Panc1 (cell line): Measurements from ENCODE around the gene JCHAIN. TPM values are rescaled to one million over a fixed set of nuclear protein-coding genes. Genes with fewer than 3 reads are reported as not detected.
"Not testable (repeated sequence)": the region's sequence is repeated elsewhere in the genome, so short reads cannot be mapped to it uniquely, and the experiment has no call there.

ENCODE experiments used
- ATAC-seq: fragments of 200-7000 bp; cut with Tn5 transposase; 2 replicates; pipeline ENCODE4 v1.9.1; 2020; ENCODE audit warnings: mild to moderate bottlenecking, moderate library complexity
- BruUV-seq: library from RNA; stranded (reverse); fragments of 400-500 nt; replicated peaks from 2 replicates; lab custom pipeline; 2021; lab: Mats Ljungman, UMichigan
- CTCF ChIA-PET: fragments of 300-600 bp; sonication (Branson Sonifier 250); formaldehyde crosslinking; loops from one replicate; lab custom pipeline; 2022; ENCODE audit warnings: antibody characterized with exemption; lab: Charles Lee
- POLR2A ChIA-PET: fragments of 300-600 bp; sonication (Branson Sonifier 250); formaldehyde crosslinking; loops from one replicate; lab custom pipeline; 2022; ENCODE audit warnings: antibody characterized with exemption; lab: Charles Lee
- DNase-seq: peaks from one replicate; pipeline ENCODE4 v3.0.0-alpha.2; 2010; ENCODE audit warnings: low read depth, low spot score
- H3K27ac ChIP-seq: 2 replicates; pipeline ENCODE4 v1.5.1; 2011; ENCODE audit warnings: mild to moderate bottlenecking, low read length, inconsistent platforms
- H3K27me3 ChIP-seq: fragments of 200-500 bp; sonication (Bioruptor generic); 2 replicates; pipeline ENCODE4 v1.6.0; 2014; ENCODE audit warnings: low read length, inconsistent platforms; ENCODE audit not compliant: control insufficient read depth, insufficient read depth
- H3K36me3 ChIP-seq: fragments of 200-500 bp; sonication (Bioruptor generic); 2 replicates; pipeline ENCODE4 v1.5.1; 2014; ENCODE audit warnings: inconsistent platforms, mild to moderate bottlenecking, low read length, moderate library complexity; ENCODE audit not compliant: control insufficient read depth, insufficient read depth
- H3K4me1 ChIP-seq: 2 replicates; pipeline ENCODE4 v1.5.1; 2011; ENCODE audit warnings: inconsistent platforms, mild to moderate bottlenecking, low read length, moderate library complexity; ENCODE audit not compliant: control insufficient read depth, insufficient read depth
- H3K4me3 ChIP-seq, 2 experiments: 2 replicates each; pipeline ENCODE4 v1.5.1; 2011 to 2012; ENCODE audit warnings: low read depth in 2 of 2, low read length in 2 of 2, mild to moderate bottlenecking in 2 of 2, inconsistent platforms in 1 of 2, moderate library complexity in 1 of 2
- H3K9me3 ChIP-seq: fragments of 200-500 bp; sonication (Bioruptor generic); 2 replicates; pipeline ENCODE4 v1.5.1; 2014; ENCODE audit warnings: low read depth, mild to moderate bottlenecking, inconsistent platforms, low read length, moderate library complexity; ENCODE audit not compliant: control insufficient read depth, insufficient read depth
- CTCF ChIP-seq: fragments of 450-650 bp; IDR thresholded peaks from 2 replicates; pipeline ENCODE4 v1.5.1; 2017; ENCODE audit warnings: mild to moderate bottlenecking
- POLR2AphosphoS5 ChIP-seq: IDR thresholded peaks from 2 replicates; pipeline ENCODE4 v1.6.1; 2012; ENCODE audit warnings: mild to moderate bottlenecking, low read depth, low read length, moderate library complexity
- REST ChIP-seq, 2 experiments: IDR thresholded peaks; 2 replicates each; pipeline ENCODE4 v1.6.1; 2011 to 2012; ENCODE audit warnings: low read depth in 2 of 2, control low read depth in 1 of 2, low read length in 1 of 2, mild to moderate bottlenecking in 1 of 2, moderate library complexity in 1 of 2; ENCODE audit not compliant: insufficient read depth in 1 of 2
- SIN3A ChIP-seq: IDR thresholded peaks from 2 replicates; pipeline ENCODE4 v1.6.1; 2012; ENCODE audit warnings: low read depth, mild to moderate bottlenecking, low read length, moderate library complexity, borderline replicate concordance; ENCODE audit not compliant: insufficient read depth
- TCF7L2 ChIP-seq: IDR thresholded peaks from 2 replicates; pipeline ENCODE4 v1.6.1; 2011; ENCODE audit warnings: mild to moderate bottlenecking, low read depth, low read length, inconsistent platforms
- in situ Hi-C: cut with HindIII; loops from 2 replicates; pipeline ENCODE4 v1.10.0; 2016; ENCODE audit warnings: low sequenced_read_pairs, low pct_unique_long_range_greater_than_20kb
- intact Hi-C: fragments of 100-400 bp; cut with micrococcal nuclease; formaldehyde crosslinking; loops from one replicate; pipeline ENCODE4 v1.10.0; 2022; ENCODE audit not compliant: unreplicated experiment
- total RNA-seq: library from RNA; stranded (reverse); gene quantifications from one replicate; pipeline ENCODE4 v1.2.1, GENCODE V29; 2021; ENCODE audit not compliant: unreplicated experiment

Gene JCHAIN
- total RNA-seq, 1 experiment from 2014 or later: 0.36 TPM

GRCh38 chr4:70667740-70668535 lies 1.6 kb upstream of the JCHAIN start:
- H3K4me3 ChIP-seq: no peak overlapping the region
- ATAC-seq (no peak), DNase-seq (no peak)
- TF ChIP-seq TCF7L2: no peak
- TF ChIP-seq SIN3A: no peak
- no peak for TF ChIP-seq POLR2AphosphoS5
- no peak for TF ChIP-seq CTCF
- no peak for TF ChIP-seq REST (IDR thresholded peaks at IDR 0.05; ENCODE audit: insufficient read depth in 1 of 2, low read depth in 2 of 2, low read length in 1 of 2)
- POLR2A ChIA-PET: interaction anchor here (0.7 kb wide), 1 partner anchor 17 kb away, joined by 3 read pairs; no protein-coding TSS in a partner anchor
- no peaks in the 10 kb centered on the region for H3K9me3 ChIP-seq
- BruUV-seq: no TSS peak
- H3K27ac ChIP-seq: no peak overlapping the region
- H3K27me3 ChIP-seq: no peaks in the 10 kb centered on the region
- in situ Hi-C loops (no loop called here), intact Hi-C loops (no loop called here)
- no peaks in the 10 kb centered on the region for H3K4me1 ChIP-seq
- no peaks in the 10 kb centered on the region for H3K36me3 ChIP-seq
- CTCF ChIA-PET: no interaction called here

- DNase-seq, H3K27me3 ChIP-seq, H3K4me1 ChIP-seq, H3K36me3 ChIP-seq, H3K9me3 ChIP-seq, in situ Hi-C loops, ATAC-seq, CTCF ChIA-PET, H3K27ac ChIP-seq, BruUV-seq, intact Hi-C loops, H3K4me3 ChIP-seq, POLR2A ChIA-PET: not testable (repeated sequence)
Observed at GRCh38 chr4:70661309-70661922, 4.9 kb downstream of the JCHAIN start.

- ChIA-PET POLR2A (no interaction called here), CTCF (no interaction called here)
- Histone ChIP-seq H3K4me3 (no peak overlapping the region), H3K9me3 (no peaks in the 10 kb centered on the region), H3K4me1 (no peaks in the 10 kb centered on the region), H3K36me3 (no peaks in the 10 kb centered on the region), H3K27ac (no peak overlapping the region), H3K27me3 (no peaks in the 10 kb centered on the region)
- BruUV-seq: no TSS peak
- ATAC-seq (no peak), DNase-seq (no peak)
- in situ Hi-C loops (no loop called here), intact Hi-C loops (no loop called here)
- TF ChIP-seq REST (IDR thresholded peaks at IDR 0.05; ENCODE audit: insufficient read depth in 1 of 2, low read depth in 2 of 2, low read length in 1 of 2): no peak
- TF ChIP-seq SIN3A: no peak
- no peak for TF ChIP-seq TCF7L2
- no peak for TF ChIP-seq CTCF
- TF ChIP-seq POLR2AphosphoS5: no peak
Observed at GRCh38 chr4:70660106-70660505, 6.2 kb downstream of the JCHAIN start.
